Adrenal gland (tissue), 12 donors: ENCODE measurements around the gene PIEZO1. TPM values are rescaled to one million over a fixed set of nuclear protein-coding genes. Genes with fewer than 3 reads are reported as not detected.

Experiments
- DNase-seq, 7 donors: peaks; one replicate each; pipeline ENCODE4 v3.0.0-alpha.2; 2019 to 2020
- H3K27ac ChIP-seq, 5 donors: fragments of 200-600 bp; sonication (generic) in 4 of 5; 1 replicate in 3 of 5; 2 replicates in 2 of 5; pipeline versions ENCODE4 v1.5.1 to v1.8.0; 2016 to 2020; ENCODE audit warnings: mild to moderate bottlenecking in 1 of 5
- H3K27me3 ChIP-seq: fragments of 200-600 bp; 2 replicates; pipeline ENCODE4 v1.8.0; 2021
- H3K36me3 ChIP-seq, 2 donors: fragments of 200-600 bp; replicated peaks in 1 of 2; 1 replicate in 1 of 2; 2 replicates in 1 of 2; pipeline versions ENCODE4 v1.5.1 to v1.8.0; 2018 to 2022
- H3K4me1 ChIP-seq, 2 donors: fragments of 200-600 bp; replicated peaks in 1 of 2; 1 replicate in 1 of 2; 2 replicates in 1 of 2; pipeline versions ENCODE4 v1.5.1 to v1.8.0; 2018 to 2021
- H3K4me3 ChIP-seq, 4 donors: fragments of 200-600 bp; sonication (generic) in 3 of 4; one replicate each; pipeline ENCODE4 v1.5.1; 2016 to 2018
- H3K9me3 ChIP-seq, 3 donors: fragments of 200-600 bp; sonication (generic) in 1 of 3; replicated peaks in 1 of 3; 1 replicate in 2 of 3; 2 replicates in 1 of 3; pipeline versions ENCODE4 v1.5.1 to v1.8.0; 2016 to 2021
- CTCF ChIP-seq, 6 experiments: fragments of 450-650 bp in 4 of 6; fragments of 200-600 bp in 2 of 6; sonication (generic) in 1 of 6; IDR thresholded peaks; 1 replicate in 5 of 6; 2 replicates in 1 of 6; pipeline versions ENCODE4 v1.5.1 to v1.8.0; 2016 to 2021; ENCODE audit warnings: antibody characterized with exemption in 6 of 6, mild to moderate bottlenecking in 2 of 6, moderate library complexity in 1 of 6
- POLR2A ChIP-seq, 2 donors: fragments of 450-650 bp; IDR thresholded peaks; one replicate each; pipeline ENCODE4 v1.6.1; 2017; ENCODE audit warnings: antibody characterized with exemption in 2 of 2, mild to moderate bottlenecking in 2 of 2, moderate library complexity in 1 of 2
- WGBS, 4 donors: extraction: QIAGEN DNeasy Blood & Tissue Kit in 2 of 4; methylation state at CpG; one replicate each; pipeline versions ENCODE4 v1.1.5 to v1.1.7; 2013 to 2017; 5-methylcytosine and 5-hydroxymethylcytosine counted together
- intact Hi-C, 2 donors: fragments of 100-400 bp; cut with DNase I; formaldehyde crosslinking; loops; one replicate each; pipeline versions ENCODE4 v1.14.1 to v1.15.0; 2022 to 2023
- polyA plus RNA-seq, 3 donors: library from polyadenylated mRNA; stranded (reverse); fragments of 200-250 nt in 2 of 3; fragments of 350-450 nt in 1 of 3; fragmentation: Illumina TruSeq in 1 of 3; extraction: RNeasy Lipid Tissue Mini Kit (QIAGEN cat#74804) in 1 of 3; gene quantifications; one replicate each; pipeline ENCODE4 v1.2.3, GENCODE V29; 2013 to 2014
- total RNA-seq, 9 donors: library from RNA; depleted of rRNA in 4 of 9; stranded (reverse); fragments of >200 nt in 4 of 9; fragments of 120-200 nt in 1 of 9; fragmentation: NEBNext Ultra II Directional in 1 of 9; extraction: Animal tissue kit (Norgen Biotek cat#: 25700) in 1 of 9; gene quantifications; one replicate each; pipeline versions ENCODE4 v1.1.0 to v1.2.4, GENCODE V29; 2013 to 2023
- donor health status: healthy with polysubstance abuse.
- donor health status: Bipolar disorder and iron deficiency.
- donor health status: DM: yes; HTN: yes; CAD: no.
- donor health status: DM: no; HTN: no; CAD: no.
- donor health status: DM: no; HTN: no; CAD: no.
- donor health status: DM: yes; HTN: yes; CAD: no.

The PIEZO1 gene
- total and polyA plus RNA-seq, 12 donors, result 7.9 to 327 (median 92.4) TPM

- H3K9me3 ChIP-seq, result no peaks in the 10 kb centered on the region
- no peak overlapping the region for H3K4me3 ChIP-seq
- no peak for DNase-seq
- 76 to 88% (median 86%) methylated on average over 8 to 10 of the region's 10 CpGs for WGBS, 4 donors
- peaks cover 0 to 5% of the 10 kb centered on the region in 2 donors for H3K4me1 ChIP-seq
- peaks cover 0 to 15% of the 10 kb centered on the region in 2 donors for H3K36me3 ChIP-seq
- intact Hi-C loops, result no loop called here
- no peak overlapping the region for H3K27ac ChIP-seq
- TF ChIP-seq CTCF (IDR thresholded peaks at IDR 0.05) (no peak), POLR2A (IDR thresholded peaks at IDR 0.05) (no peak)
- H3K27me3 ChIP-seq, result peaks cover 22% of the 10 kb centered on the region
These were observed 92.2 kb downstream of the PIEZO1 start for GRCh38 chr16:88692861-88693260.

- no peak for DNase-seq
- Histone ChIP-seq H3K27ac (no peak overlapping the region), H3K9me3 (no peaks in the 10 kb centered on the region), H3K4me1 (peaks cover 0 to 5% of the 10 kb centered on the region in 2 donors), H3K36me3 (peaks cover 0 to 7% of the 10 kb centered on the region in 2 donors), H3K4me3 (no peak overlapping the region), H3K27me3 (peaks cover 22% of the 10 kb centered on the region)
- 69 to 85% (median 80%) methylated on average over 8 to 26 of the region's 26 CpGs; no CpG with 5 or more reads in 1 of the 4 donors for WGBS, 4 donors
- intact Hi-C loops, result no loop called here
- TF ChIP-seq CTCF (IDR thresholded peaks at IDR 0.05) (no peak), POLR2A (IDR thresholded peaks at IDR 0.05) (no peak)
These were observed 93.0 kb downstream of the PIEZO1 start for GRCh38 chr16:88691924-88692560.

GRCh38 chr16:88691129-88691813, 93.7 kb downstream of the PIEZO1 start:
- intact Hi-C loops, result no loop called here
- DNase-seq, result no peak
- peaks cover 6 to 7% of the 10 kb centered on the region in 2 donors for H3K4me1 ChIP-seq
- H3K27me3 ChIP-seq, result peaks cover 22% of the 10 kb centered on the region
- 77 to 83% (median 83%) methylated on average over 19 to 33 of the region's 33 CpGs for WGBS, 4 donors
- TF ChIP-seq POLR2A (IDR thresholded peaks at IDR 0.05), result no peak
- no peak for TF ChIP-seq CTCF (IDR thresholded peaks at IDR 0.05)
- no peak overlapping the region for H3K4me3 ChIP-seq
- no peaks in the 10 kb centered on the region for H3K36me3 ChIP-seq
- no peak overlapping the region for H3K27ac ChIP-seq
- H3K9me3 ChIP-seq, result no peaks in the 10 kb centered on the region

GRCh38 chr16:88690341-88691128, 94.5 kb downstream of the PIEZO1 start:
- intact Hi-C loops, result no loop called here
- peaks cover 13% of the 10 kb centered on the region in 2 donors for H3K4me1 ChIP-seq
- H3K4me3 ChIP-seq, result no peak overlapping the region
- DNase-seq, result no peak
- H3K27ac ChIP-seq, result no peak overlapping the region
- no peaks in the 10 kb centered on the region for H3K36me3 ChIP-seq
- 76 to 84% (median 79%) methylated on average over 17 to 21 of the region's 21 CpGs for whole genome bisulfite sequencing, 4 donors
- TF ChIP-seq CTCF (IDR thresholded peaks at IDR 0.05) (no peak), POLR2A (IDR thresholded peaks at IDR 0.05) (no peak)
- peaks cover 22% of the 10 kb centered on the region for H3K27me3 ChIP-seq
- no peaks in the 10 kb centered on the region for H3K9me3 ChIP-seq
